NCI-H187 treated with DMSO at 0.1 percent for 48 hours (cell line): ENCODE measurements around the gene OCIAD2.
"Not testable (repeated sequence)": the region's sequence is repeated elsewhere in the genome, so short reads cannot be mapped to it uniquely, and the experiment has no call there.

ENCODE experiments used
- DNase-seq: peaks from one replicate; lab custom pipeline; 2025; lab: John Stamatoyannopoulos, UW

The OCIAD2 gene

GRCh38 chr4:48854395-48854683, 52.2 kb downstream of the OCIAD2 start:
- DNase-seq: no peak

GRCh38 chr4:48853604-48854394, 52.8 kb downstream of the OCIAD2 start:
- no peak for DNase-seq

- DNase-seq: no peak
These were observed 54.9 kb downstream of the OCIAD2 start for GRCh38 chr4:48851651-48852050.

DNA sequence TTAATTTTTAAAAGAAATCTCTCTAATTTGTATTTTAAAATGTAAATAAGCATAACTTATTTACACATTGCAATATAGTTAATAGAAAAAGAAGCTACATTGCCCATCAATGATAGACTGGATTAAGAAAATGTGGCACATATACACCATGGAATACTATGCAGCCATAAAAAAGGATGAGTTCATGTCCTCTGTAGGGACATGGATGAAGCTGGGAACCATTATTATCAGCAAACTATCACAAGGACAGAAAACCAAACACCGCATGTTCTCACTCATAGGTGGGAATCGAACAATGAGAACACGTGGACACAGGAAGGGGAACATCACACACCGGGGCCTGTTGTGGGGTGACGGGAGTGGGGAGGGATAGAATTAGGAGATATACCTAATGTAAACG, 57.8 kb downstream of the OCIAD2 start:
- DNase-seq: not testable (repeated sequence)

GRCh38 chr4:48844843-48845242, 61.7 kb downstream of the OCIAD2 start:
- DNase-seq: no peak

DNA sequence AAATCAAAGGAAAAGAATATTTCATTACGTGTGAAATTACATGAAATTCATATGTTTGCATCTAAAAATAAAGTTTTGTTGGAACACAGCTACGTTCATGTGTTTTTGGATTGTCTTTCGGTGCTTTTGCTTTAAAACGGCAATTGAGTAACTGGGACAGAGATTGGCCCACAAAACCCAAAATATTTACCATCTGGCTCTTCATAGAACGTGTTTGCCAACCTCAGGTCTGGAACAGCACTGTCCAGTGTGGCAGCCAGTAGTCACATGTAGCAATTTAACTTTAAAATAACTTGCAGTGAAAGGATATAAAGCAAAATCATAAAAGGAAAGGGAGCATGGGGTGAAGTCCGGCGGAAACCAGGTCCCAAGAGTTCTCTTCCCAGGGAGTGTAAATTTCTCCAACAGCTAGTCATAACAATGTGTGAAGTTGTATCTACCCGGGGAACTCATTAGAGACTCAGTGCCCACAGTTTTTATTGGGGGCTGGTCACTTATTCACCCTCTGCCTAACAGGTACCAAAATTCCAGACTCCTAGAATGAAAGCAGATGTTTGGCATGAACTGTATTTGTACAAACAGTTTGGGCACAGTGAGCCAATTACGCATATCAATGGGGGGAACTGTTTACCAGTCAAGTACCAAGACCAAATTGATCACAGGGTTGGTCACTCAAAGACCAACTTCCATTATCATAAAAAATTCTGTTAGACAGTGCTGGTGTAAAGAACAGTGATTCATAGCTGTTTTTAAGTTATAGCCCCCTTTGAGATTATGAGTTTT, 65.3 kb downstream of the OCIAD2 start:
- DNase-seq: no peak

DNA sequence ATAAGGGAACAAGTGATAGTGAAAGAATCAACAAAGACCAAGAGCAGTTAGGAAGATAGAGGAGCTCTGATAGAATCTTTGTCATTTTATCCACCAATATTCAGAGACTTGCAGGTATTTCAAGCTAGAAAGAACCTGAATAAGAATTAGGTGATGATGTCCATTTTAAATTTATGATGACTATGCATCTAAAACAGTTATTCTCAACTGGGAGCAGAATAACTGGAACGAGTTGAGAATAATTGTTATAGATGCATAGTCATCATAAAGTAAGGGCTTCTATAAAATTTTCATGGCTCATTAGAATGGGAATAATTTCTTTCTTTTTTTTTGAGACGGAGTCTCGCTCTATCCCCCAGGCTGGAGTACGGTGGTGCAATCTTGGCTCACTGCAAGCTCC, 69.9 kb downstream of the OCIAD2 start:
- no peak for DNase-seq
